ENCODE measurements around the gene CUL5. TPM values are rescaled to one million over a fixed set of nuclear protein-coding genes. Genes with fewer than 3 reads are reported as not detected.

Gene CUL5
- total and polyA plus RNA-seq, 2 of the 4 experiments (the other 2 are of a cell fraction), result 8.8 to 31.0 TPM

DNA sequence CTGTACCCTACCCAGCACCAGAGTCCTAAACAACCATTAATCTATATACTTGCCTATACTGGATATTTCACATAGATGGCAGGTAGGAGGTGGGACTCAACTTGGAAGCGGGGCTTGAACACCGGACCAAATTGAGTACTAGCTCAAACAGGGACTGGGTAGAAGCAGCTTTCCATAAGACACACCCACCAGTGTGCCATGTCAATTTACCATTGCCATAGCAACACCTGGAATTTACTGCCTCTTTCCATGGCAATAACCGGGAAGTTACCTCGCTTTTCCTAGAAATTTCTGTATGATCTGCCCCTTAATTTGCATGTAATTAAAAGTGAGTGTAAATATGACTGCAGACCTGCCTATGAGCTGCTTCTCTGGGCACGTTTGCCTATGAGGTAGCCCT, 38.6 kb upstream of the CUL5 start:
- CTCF ChIA-PET, result no interaction called here
- dilution Hi-C loops (cut with HindIII; ENCODE audit: low sequenced_read_pairs, unreplicated experiment), result no loop called here

More for the DNA sequence above, 38.6 kb upstream of the CUL5 start:
- no peaks in the 10 kb centered on the region for H3K9me3 ChIP-seq (ENCODE audit: control insufficient read depth, insufficient read depth, low read length)
- no peak for TF ChIP-seq RAD21 (IDR thresholded peaks at IDR 0.05; ENCODE audit: low read length)
- no peak for TF ChIP-seq MXI1 (IDR thresholded peaks at IDR 0.05; ENCODE audit: borderline replicate concordance, low read depth, low read length)
- TF ChIP-seq POLR2A (IDR thresholded peaks at IDR 0.05; ENCODE audit: low read depth, low read length), result no peak
- TF ChIP-seq RCOR1 (IDR thresholded peaks at IDR 0.05; ENCODE audit: insufficient replicate concordance, low read length), result no peak
- no peak for TF ChIP-seq RFX5 (IDR thresholded peaks at IDR 0.05; ENCODE audit: low read depth, low read length)
- TF ChIP-seq, protein P1, sequence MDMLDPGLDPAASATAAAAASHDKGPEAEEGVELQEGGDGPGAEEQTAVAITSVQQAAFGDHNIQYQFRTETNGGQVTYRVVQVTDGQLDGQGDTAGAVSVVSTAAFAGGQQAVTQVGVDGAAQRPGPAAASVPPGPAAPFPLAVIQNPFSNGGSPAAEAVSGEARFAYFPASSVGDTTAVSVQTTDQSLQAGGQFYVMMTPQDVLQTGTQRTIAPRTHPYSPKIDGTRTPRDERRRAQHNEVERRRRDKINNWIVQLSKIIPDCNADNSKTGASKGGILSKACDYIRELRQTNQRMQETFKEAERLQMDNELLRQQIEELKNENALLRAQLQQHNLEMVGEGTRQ (IDR thresholded peaks at IDR 0.05; ENCODE audit: low read depth, low read length), result no peak
- TF ChIP-seq CHD1 (IDR thresholded peaks at IDR 0.05; ENCODE audit: low read depth, low read length), result no peak
- no peak for TF ChIP-seq FOS (IDR thresholded peaks at IDR 0.05; ENCODE audit: low read depth, low read length)
- TF ChIP-seq CEBPB (IDR thresholded peaks at IDR 0.05; ENCODE audit: low read depth, low read length), result no peak
- TF ChIP-seq NFE2L2 (IDR thresholded peaks at IDR 0.05; ENCODE audit: low read depth, low read length), result no peak
- TF ChIP-seq MAZ (IDR thresholded peaks at IDR 0.05; ENCODE audit: borderline replicate concordance, low read depth, low read length), result no peak
- no peak for TF ChIP-seq MAFK (IDR thresholded peaks at IDR 0.05; ENCODE audit: low read depth, low read length)
- TF ChIP-seq BHLHE40 (IDR thresholded peaks at IDR 0.05; ENCODE audit: low read depth, low read length), result no peak
- TF ChIP-seq, protein P2, sequence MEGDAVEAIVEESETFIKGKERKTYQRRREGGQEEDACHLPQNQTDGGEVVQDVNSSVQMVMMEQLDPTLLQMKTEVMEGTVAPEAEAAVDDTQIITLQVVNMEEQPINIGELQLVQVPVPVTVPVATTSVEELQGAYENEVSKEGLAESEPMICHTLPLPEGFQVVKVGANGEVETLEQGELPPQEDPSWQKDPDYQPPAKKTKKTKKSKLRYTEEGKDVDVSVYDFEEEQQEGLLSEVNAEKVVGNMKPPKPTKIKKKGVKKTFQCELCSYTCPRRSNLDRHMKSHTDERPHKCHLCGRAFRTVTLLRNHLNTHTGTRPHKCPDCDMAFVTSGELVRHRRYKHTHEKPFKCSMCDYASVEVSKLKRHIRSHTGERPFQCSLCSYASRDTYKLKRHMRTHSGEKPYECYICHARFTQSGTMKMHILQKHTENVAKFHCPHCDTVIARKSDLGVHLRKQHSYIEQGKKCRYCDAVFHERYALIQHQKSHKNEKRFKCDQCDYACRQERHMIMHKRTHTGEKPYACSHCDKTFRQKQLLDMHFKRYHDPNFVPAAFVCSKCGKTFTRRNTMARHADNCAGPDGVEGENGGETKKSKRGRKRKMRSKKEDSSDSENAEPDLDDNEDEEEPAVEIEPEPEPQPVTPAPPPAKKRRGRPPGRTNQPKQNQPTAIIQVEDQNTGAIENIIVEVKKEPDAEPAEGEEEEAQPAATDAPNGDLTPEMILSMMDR (conservative IDR thresholded peaks at IDR 0.05; ENCODE audit: low read depth, low read length), result no peak
- no peak overlapping the region for H4K8ac ChIP-seq (ENCODE audit: low read depth in 2 of 2, low read length in 2 of 2)
- POLR2A ChIA-PET (ENCODE audit: unreplicated experiment), result no interaction called here
- no peak overlapping the region for H3K4ac ChIP-seq (ENCODE audit: low read depth, low read length)
- H3K79me1 ChIP-seq (ENCODE audit: low read depth in 1 of 2, low read length in 2 of 2), result no peaks in the 10 kb centered on the region
- H2BK120ac ChIP-seq (ENCODE audit: low read depth, low read length), result no peak overlapping the region
- no peak for DNase-seq
- no peak overlapping the region for H2BK5ac ChIP-seq (ENCODE audit: low read depth, low read length, poor library complexity, severe bottlenecking)
- H3K14ac ChIP-seq (replicated peaks; ENCODE audit: low read depth, low read length), result no peak overlapping the region
- no peak overlapping the region for H2AK9ac ChIP-seq (replicated peaks; ENCODE audit: low read depth, low read length, poor library complexity)
- no peak overlapping the region for H2AFZ ChIP-seq (replicated peaks; ENCODE audit: low read length, poor library complexity)
- H3K36me3 ChIP-seq (ENCODE audit: control insufficient read depth, insufficient read depth, low read length), result no peaks in the 10 kb centered on the region
- H3K4me3 ChIP-seq (ENCODE audit: insufficient read depth, low read depth, low read length), result no peak overlapping the region
- no peak overlapping the region for H3K27ac ChIP-seq (ENCODE audit: insufficient read depth, low read length)
- no TSS peak for BruUV-seq (replicated peaks)
- H4K20me1 ChIP-seq (ENCODE audit: insufficient read depth, low read length), result no peaks in the 10 kb centered on the region
- WGBS, 2 experiments (ENCODE audit: extremely low coverage in 2 of 2, insufficient read length in 1 of 2), result no CpG with 5 or more reads among the region's 5 CpGs
- in situ Hi-C loops (cut with MboI; ENCODE audit: low sequenced_read_pairs), result no loop called here
- H3K18ac ChIP-seq (ENCODE audit: low read depth, low read length), result no peak overlapping the region
- no peak overlapping the region for H3K4me2 ChIP-seq (ENCODE audit: low read depth, low read length)
- H3K4me1 ChIP-seq (ENCODE audit: control insufficient read depth, insufficient read depth, low read length), result no peaks in the 10 kb centered on the region
- H2AK5ac ChIP-seq (ENCODE audit: low read depth, low read length), result no peak overlapping the region
- ATAC-seq (ENCODE audit: low read depth), result no peak
- intact Hi-C loops (cut with micrococcal nuclease), result no loop called here
- H2BK20ac ChIP-seq (ENCODE audit: low read depth, low read length), result no peak overlapping the region
- H3K56ac ChIP-seq (ENCODE audit: extremely low read depth, insufficient read depth, low read length), result no peak overlapping the region
- no peaks in the 10 kb centered on the region for H3K9me1 ChIP-seq (ENCODE audit: insufficient read depth, low read length)
- H3K23ac ChIP-seq (ENCODE audit: low read depth, low read length), result no peak overlapping the region
- no peak overlapping the region for H3K9ac ChIP-seq (ENCODE audit: low read depth, low read length)
- H3K27me3 ChIP-seq (ENCODE audit: control insufficient read depth, insufficient read depth, low read length), result no peaks in the 10 kb centered on the region
- H2BK15ac ChIP-seq (ENCODE audit: low read depth, low read length), result no peak overlapping the region
- no peak overlapping the region for H4K5ac ChIP-seq (ENCODE audit: low read depth, low read length)
- no peak overlapping the region for H4K91ac ChIP-seq (ENCODE audit: insufficient read depth, low read depth, low read length)
